ENCODE results near the gene ELL3. TPM values are rescaled to one million over a fixed set of nuclear protein-coding genes. Genes with fewer than 3 reads are reported as not detected.
A peak's percentile ranks its signal among the peaks of the same experiment; 100 is the strongest.

ELL3 gene
- total and polyA plus RNA-seq, 10 of the 15 experiments (the other 5 are each of a cell fraction or from before 2014, with no cell fraction given) = 12.9 to 30.3 (median 20.2) TPM

GRCh38 chr15:43824302-43825246 is 47.8 kb upstream of the ELL3 start, which contains the start of gene MFAP1 (continued):
- TF ChIP-seq RAD21 (IDR thresholded peaks at IDR 0.05; ENCODE audit: insufficient read depth, low read depth, low read length) (no peak), CHD2 (IDR thresholded peaks at IDR 0.05; ENCODE audit: borderline replicate concordance, low read depth, low read length) (no peak), ZNF274 (IDR thresholded peaks at IDR 0.05; ENCODE audit: insufficient read depth, insufficient read length) (no peak), NKRF (conservative IDR thresholded peaks at IDR 0.05) (peak; percentile 89), NFIC (IDR thresholded peaks at IDR 0.05; ENCODE audit: low read depth, low read length) (0 out of 2 replicates have a peak, but pooled peaks have one; percentile 40), YY1 (IDR thresholded peaks at IDR 0.05; ENCODE audit: low read depth, low read length) (peak; percentile 66), ZBED1 (IDR thresholded peaks at IDR 0.05; ENCODE audit: borderline replicate concordance) (peak; percentile 73; the same call in 1 of the 2 replicates), SMC3 (IDR thresholded peaks at IDR 0.05; ENCODE audit: borderline replicate concordance, low read length) (no peak), SPI1 (IDR thresholded peaks at IDR 0.05; ENCODE audit: borderline replicate concordance, insufficient read depth, low read depth, low read length) (no peak), IRF4 (IDR thresholded peaks at IDR 0.05; ENCODE audit: low read depth, low read length) (no peak), YBX1 (IDR thresholded peaks at IDR 0.05) (no peak), MEF2A (IDR thresholded peaks at IDR 0.05; ENCODE audit: insufficient read depth, low read depth, low read length) (no peak), RCOR1 (conservative IDR thresholded peaks at IDR 0.05; ENCODE audit: low read depth, low read length) (no peak), SREBF2 (IDR thresholded peaks at IDR 0.05; ENCODE audit: low read length) (no peak), LARP7 (IDR thresholded peaks at IDR 0.05) (peak; percentile 41; the same call in 1 of the 2 replicates), USF1 (IDR thresholded peaks at IDR 0.05; ENCODE audit: borderline replicate concordance, extremely low read length, insufficient read depth, low read depth, low read length) (no peak), HDGF (IDR thresholded peaks at IDR 0.05) (no peak; the same call in 1 of the 2 replicates), SRF (IDR thresholded peaks at IDR 0.05; ENCODE audit: low read depth in 2 of 2, low read length in 2 of 2) (no peak), KAT2A (conservative IDR thresholded peaks at IDR 0.05; ENCODE audit: control insufficient read depth, low read depth, low read length) (no peak), BCLAF1 (IDR thresholded peaks at IDR 0.05) (no peak), ETV6 (conservative IDR thresholded peaks at IDR 0.05 in 1 of 2, IDR thresholded peaks at IDR 0.05 in 1 of 2; ENCODE audit: borderline replicate concordance in 1 of 2, low read depth in 1 of 2) (no peak; a peak in 1 of 4 replicates)

Data from GM12878 (cell line).